Posterior cingulate gyrus (tissue), 11 donors: ENCODE measurements around the gene PRKAA1.

ENCODE experiments used
- DNase-seq, 10 donors: peaks; one replicate each; pipeline versions ENCODE4 v3.0.0 to v3.0.0-alpha.2; 2020 to 2021; ENCODE audit warnings: mixed read lengths in 3 of 10
- intact Hi-C: fragments of 100-400 bp; cut with DNase I; formaldehyde crosslinking; loops from one replicate; pipeline ENCODE4 v1.15.1; 2023

PRKAA1 gene

GRCh38 chr5:40798012-40798800 is at the start of gene PRKAA1:
Gene PRKAA1, minus strand, starts transcription at chr5:40798374. Its CDS starts 185 bp downstream, at chr5:40798189.
- DNase-seq: peak; percentile 75 to 98 (median 86)
- intact Hi-C loops: loop anchor here (1.0 kb wide), 1 partner anchor 36 kb away; no protein-coding TSS in a partner anchor

- no peak for DNase-seq
- intact Hi-C loops: no loop called here
These were observed 49.4 kb upstream of the PRKAA1 start for GRCh38 chr5:40847525-40847924.

GRCh38 chr5:40846371-40846770 is 48.2 kb upstream of the PRKAA1 start:
- intact Hi-C loops: no loop called here
- DNase-seq: no peak

- intact Hi-C loops: no loop called here
- DNase-seq: no peak
These were observed 46.4 kb upstream of the PRKAA1 start for GRCh38 chr5:40844565-40844964.

GRCh38 chr5:40842351-40842750 is 44.2 kb upstream of the PRKAA1 start:
- DNase-seq: no peak
- intact Hi-C loops: no loop called here

GRCh38 chr5:40841068-40841805 is 43.1 kb upstream of the PRKAA1 start, which contains the start of gene CARD6:
Gene CARD6, plus strand, starts transcription at chr5:40841367. Its CDS starts 16 bp downstream, at chr5:40841383.
- no peak for DNase-seq

GRCh38 chr5:40838086-40838485 is 39.9 kb upstream of the PRKAA1 start:
- DNase-seq: no peak
- intact Hi-C loops: no loop called here

More at GRCh38 chr5:40841068-40841805, 43.1 kb upstream of the PRKAA1 start, which contains the start of gene CARD6:
- intact Hi-C loops: no loop called here

GRCh38 chr5:40834849-40835787 is 36.9 kb upstream of the PRKAA1 start, which contains the start of gene RPL37:
Gene RPL37, minus strand, starts transcription at chr5:40835222. Its CDS starts 37 bp downstream, at chr5:40835185.
- DNase-seq: peak; percentile 94 to 99 (median 96)
- intact Hi-C loops: loop anchor here (1.0 kb wide), 2 partner anchors 37 to 81 kb away; partner anchors contain the start of gene PRKAA1

- intact Hi-C loops: loop anchor here (1.0 kb wide), 1 partner anchor 36 kb away; the partner anchor contains the start of gene PRKAA1
- no peak for DNase-seq
These were observed 36.2 kb upstream of the PRKAA1 start for GRCh38 chr5:40834391-40834848.

GRCh38 chr5:40833712-40834229 is 35.6 kb upstream of the PRKAA1 start:
- intact Hi-C loops: loop anchor here (1.0 kb wide), 1 partner anchor 35 kb away; the partner anchor contains the start of gene PRKAA1
- DNase-seq: no peak

- DNase-seq: no peak
- intact Hi-C loops: no loop called here
These were observed 34.2 kb upstream of the PRKAA1 start for GRCh38 chr5:40832345-40832744.

- intact Hi-C loops: no loop called here
- no peak for DNase-seq
These were observed 33.4 kb upstream of the PRKAA1 start for GRCh38 chr5:40831346-40832210.

- DNase-seq: no peak
- intact Hi-C loops: no loop called here
These were observed 31.8 kb upstream of the PRKAA1 start for GRCh38 chr5:40829748-40830533.

- no peak for DNase-seq
- intact Hi-C loops: no loop called here
These were observed 30.8 kb upstream of the PRKAA1 start for GRCh38 chr5:40828690-40829661.

GRCh38 chr5:40828021-40828631 is 30.0 kb upstream of the PRKAA1 start:
- intact Hi-C loops: no loop called here
- no peak for DNase-seq
